HepG2 (cell line): Measurements from ENCODE around the gene ZNFX1. TPM values are rescaled to one million over a fixed set of nuclear protein-coding genes. Genes with fewer than 3 reads are reported as not detected.

ENCODE experiments used
- AFF4 ChIP-seq: sonication (generic); formaldehyde crosslinking; IDR thresholded peaks from 2 replicates; pipeline ENCODE4 v1.4.0; 2020; ENCODE audit warnings: missing genetic modification reagents
- ATF1 ChIP-seq: IDR thresholded peaks from 2 replicates; pipeline ENCODE4 v1.6.1; 2016; ENCODE audit warnings: mild to moderate bottlenecking, control low read depth
- DMAP1 ChIP-seq: IDR thresholded peaks from 2 replicates; pipeline ENCODE4 v1.6.1; 2016
- DR1 ChIP-seq: sonication (generic); formaldehyde crosslinking; IDR thresholded peaks from 2 replicates; pipeline ENCODE4 v1.8.0; 2021; ENCODE audit warnings: mild to moderate bottlenecking, missing genetic modification reagents, inconsistent platforms
- ELF4 ChIP-seq: sonication (generic); formaldehyde crosslinking; IDR thresholded peaks from 2 replicates; pipeline ENCODE4 v1.5.0; 2020; ENCODE audit warnings: missing genetic modification reagents, mild to moderate bottlenecking, moderate library complexity, borderline replicate concordance
- HNRNPH1 ChIP-seq: fragments of 200-400 bp; formaldehyde crosslinking; optimal IDR thresholded peaks from 2 replicates; pipeline ENCODE3; 2017; ENCODE audit warnings: mild to moderate bottlenecking, low read depth, low read length
- MEIS2 ChIP-seq: sonication (generic); formaldehyde crosslinking; IDR thresholded peaks from 2 replicates; pipeline ENCODE4 v1.9.0; 2021; ENCODE audit warnings: mild to moderate bottlenecking, missing genetic modification reagents
- SETDB1 ChIP-seq: sonication (generic); formaldehyde crosslinking; IDR thresholded peaks from 2 replicates; pipeline ENCODE4 v1.5.1; 2020; ENCODE audit warnings: missing genetic modification reagents, mild to moderate bottlenecking, borderline replicate concordance
- TBP ChIP-seq: sonication (generic); formaldehyde crosslinking; IDR thresholded peaks from 2 replicates; pipeline ENCODE4 v1.5.0; 2020; ENCODE audit warnings: missing genetic modification reagents
- WIZ ChIP-seq: sonication (generic); formaldehyde crosslinking; IDR thresholded peaks from 2 replicates; pipeline ENCODE4 v1.5.1; 2020; ENCODE audit warnings: mild to moderate bottlenecking, missing genetic modification reagents
- XBP1 ChIP-seq: sonication (generic); formaldehyde crosslinking; IDR thresholded peaks from 2 replicates; pipeline ENCODE4 v1.5.0; 2020; ENCODE audit warnings: missing genetic modification reagents
- ZFP36L2 ChIP-seq: sonication (generic); formaldehyde crosslinking; IDR thresholded peaks from 2 replicates; pipeline ENCODE4 v1.4.0; 2020; ENCODE audit warnings: missing genetic modification reagents
- ZNF205 ChIP-seq: IDR thresholded peaks from 2 replicates; pipeline ENCODE4 v1.6.1; 2018; ENCODE audit warnings: missing biosample characterization, missing genetic modification reagents
- ZNF224 ChIP-seq: sonication (generic); formaldehyde crosslinking; IDR thresholded peaks from 2 replicates; pipeline ENCODE4 v1.5.0; 2020; ENCODE audit warnings: mild to moderate bottlenecking, missing genetic modification reagents
- ZNF264 ChIP-seq: sonication (generic); formaldehyde crosslinking; IDR thresholded peaks from 2 replicates; pipeline ENCODE4 v1.4.0; 2020; ENCODE audit warnings: missing genetic modification reagents
- ZNF503 ChIP-seq: sonication (generic); formaldehyde crosslinking; IDR thresholded peaks from 2 replicates; pipeline ENCODE4 v1.4.0; 2020; ENCODE audit warnings: missing genetic modification reagents
- ZNF530 ChIP-seq: sonication (generic); formaldehyde crosslinking; IDR thresholded peaks from 2 replicates; pipeline ENCODE4 v1.5.0; 2020; ENCODE audit warnings: low read depth, mild to moderate bottlenecking, missing genetic modification reagents
- ZNF839 ChIP-seq: sonication (generic); formaldehyde crosslinking; IDR thresholded peaks from 2 replicates; pipeline ENCODE4 v1.4.0; 2020; ENCODE audit warnings: missing genetic modification reagents, mild to moderate bottlenecking, borderline replicate concordance
- ZSCAN20 ChIP-seq: sonication (generic); formaldehyde crosslinking; IDR thresholded peaks from 2 replicates; pipeline ENCODE4 v1.4.0; 2020; ENCODE audit warnings: missing genetic modification reagents, mild to moderate bottlenecking, borderline replicate concordance
- polyA plus RNA-seq, 8 experiments: library from polyadenylated mRNA; depleted of rRNA in 3 of 8; stranded (reverse) in 7 of 8; unstranded in 1 of 8; fragments of >200 nt; fragmentation: Illumina TruSeq in 4 of 8; extraction: Trizol in 4 of 8; gene quantifications; 2 replicates each; pipeline versions ENCODE4 v1.2.1 to v1.2.3, GENCODE V29; 2011 to 2016; ENCODE audit warnings: low read depth in 4 of 8, missing spikeins in 1 of 8, mixed read lengths in 1 of 8; ENCODE audit not compliant: insufficient read depth in 1 of 8
- total RNA-seq, 5 experiments: library from RNA; depleted of rRNA; stranded (reverse); fragments of >200 nt; fragmentation: Illumina TruSeq; extraction: Trizol; gene quantifications; 2 replicates each; pipeline ENCODE4 v1.2.3, GENCODE V29; 2016; ENCODE audit warnings: low read depth in 1 of 5
- TF ChIP-seq, protein P1 (sequence below): sonication (generic); formaldehyde crosslinking; IDR thresholded peaks from 2 replicates; pipeline ENCODE4 v1.8.0; 2022; ENCODE audit warnings: mild to moderate bottlenecking, missing genetic modification reagents; ENCODE audit not compliant: insufficient replicate concordance
- TF ChIP-seq, protein P2 (sequence below): sonication (generic); formaldehyde crosslinking; IDR thresholded peaks from 2 replicates; pipeline ENCODE4 v1.4.0; 2020; ENCODE audit warnings: missing genetic modification reagents
- TF ChIP-seq, protein P3 (sequence below): sonication (generic); formaldehyde crosslinking; IDR thresholded peaks from 2 replicates; pipeline ENCODE4 v1.8.0; 2022; ENCODE audit warnings: mild to moderate bottlenecking, missing genetic modification reagents, moderate library complexity

Gene ZNFX1
- total and polyA plus RNA-seq, 2 of the 13 experiments (the other 11 are each of a cell fraction or from before 2014, with no cell fraction given) = 2.9 to 11.1 TPM

GRCh38 chr20:49219924-49220831 lies 57.7 kb downstream of the ZNFX1 start (continued):
- TF ChIP-seq, protein P1, sequence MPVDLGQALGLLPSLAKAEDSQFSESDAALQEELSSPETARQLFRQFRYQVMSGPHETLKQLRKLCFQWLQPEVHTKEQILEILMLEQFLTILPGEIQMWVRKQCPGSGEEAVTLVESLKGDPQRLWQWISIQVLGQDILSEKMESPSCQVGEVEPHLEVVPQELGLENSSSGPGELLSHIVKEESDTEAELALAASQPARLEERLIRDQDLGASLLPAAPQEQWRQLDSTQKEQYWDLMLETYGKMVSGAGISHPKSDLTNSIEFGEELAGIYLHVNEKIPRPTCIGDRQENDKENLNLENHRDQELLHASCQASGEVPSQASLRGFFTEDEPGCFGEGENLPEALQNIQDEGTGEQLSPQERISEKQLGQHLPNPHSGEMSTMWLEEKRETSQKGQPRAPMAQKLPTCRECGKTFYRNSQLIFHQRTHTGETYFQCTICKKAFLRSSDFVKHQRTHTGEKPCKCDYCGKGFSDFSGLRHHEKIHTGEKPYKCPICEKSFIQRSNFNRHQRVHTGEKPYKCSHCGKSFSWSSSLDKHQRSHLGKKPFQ = no peak
- TF ChIP-seq, protein P2, sequence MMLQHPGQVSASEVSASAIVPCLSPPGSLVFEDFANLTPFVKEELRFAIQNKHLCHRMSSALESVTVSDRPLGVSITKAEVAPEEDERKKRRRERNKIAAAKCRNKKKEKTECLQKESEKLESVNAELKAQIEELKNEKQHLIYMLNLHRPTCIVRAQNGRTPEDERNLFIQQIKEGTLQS (CRISPR knock-in tag) = no peak
- TF ChIP-seq ATF1 (CRISPR knock-in tag) = no peak
- TF ChIP-seq ZNF530 (CRISPR knock-in tag) = no peak
- no peak for TF ChIP-seq DMAP1 (CRISPR knock-in tag)
- no peak for TF ChIP-seq ZNF264 (CRISPR knock-in tag)
- TF ChIP-seq ELF4 (CRISPR knock-in tag) = no peak
- TF ChIP-seq TBP (CRISPR knock-in tag) = no peak
- TF ChIP-seq ZSCAN20 (CRISPR knock-in tag) = no peak
- TF ChIP-seq ZNF839 (CRISPR knock-in tag) = no peak
- no peak for TF ChIP-seq ZFP36L2 (CRISPR knock-in tag)
- no peak for TF ChIP-seq ZNF205
- TF ChIP-seq, protein P3, sequence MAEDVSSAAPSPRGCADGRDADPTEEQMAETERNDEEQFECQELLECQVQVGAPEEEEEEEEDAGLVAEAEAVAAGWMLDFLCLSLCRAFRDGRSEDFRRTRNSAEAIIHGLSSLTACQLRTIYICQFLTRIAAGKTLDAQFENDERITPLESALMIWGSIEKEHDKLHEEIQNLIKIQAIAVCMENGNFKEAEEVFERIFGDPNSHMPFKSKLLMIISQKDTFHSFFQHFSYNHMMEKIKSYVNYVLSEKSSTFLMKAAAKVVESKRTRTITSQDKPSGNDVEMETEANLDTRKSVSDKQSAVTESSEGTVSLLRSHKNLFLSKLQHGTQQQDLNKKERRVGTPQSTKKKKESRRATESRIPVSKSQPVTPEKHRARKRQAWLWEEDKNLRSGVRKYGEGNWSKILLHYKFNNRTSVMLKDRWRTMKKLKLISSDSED = no peak
- TF ChIP-seq WIZ = no peak
- TF ChIP-seq HNRNPH1 = no peak
- TF ChIP-seq ZNF224 = no peak
- TF ChIP-seq SETDB1 = no peak
- no peak for TF ChIP-seq XBP1
- TF ChIP-seq DR1 (CRISPR knock-in tag) = no peak
- no peak for TF ChIP-seq ZNF503 (CRISPR knock-in tag)
- TF ChIP-seq MEIS2 (CRISPR knock-in tag) = no peak
- no peak for TF ChIP-seq AFF4 (CRISPR knock-in tag)
